Fibroblast of skin of left quadriceps (primary cell): ENCODE measurements around the gene GRAMD1C.

Source experiments
- DNase-seq, 2 experiments: peaks; one replicate each; pipeline ENCODE4 v3.0.0-alpha.2; 2013; ENCODE audit warnings: low read depth in 2 of 2

Gene GRAMD1C

GRCh38 chr3:113948015-113948917, 109.7 kb downstream of the GRAMD1C start:
- no peak for DNase-seq

DNA sequence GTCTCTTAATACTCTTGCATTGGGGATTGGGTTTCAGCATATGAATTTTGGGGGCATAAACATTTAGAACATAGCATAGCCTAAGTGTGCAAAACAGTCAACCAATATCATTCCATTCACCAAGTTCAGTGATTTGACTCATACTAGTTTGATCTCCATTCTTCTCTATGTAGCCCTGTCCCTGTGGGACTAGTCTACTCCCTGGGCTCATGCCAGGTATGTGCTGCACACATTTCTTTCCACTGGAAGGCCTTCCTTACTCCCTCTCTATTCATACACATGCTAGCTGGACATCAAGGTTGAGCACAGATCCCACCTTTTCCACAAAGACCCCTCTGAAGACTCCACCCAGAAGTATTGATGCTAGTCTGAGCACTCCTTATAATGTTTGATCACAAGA, 114.3 kb downstream of the GRAMD1C start:
- no peak for DNase-seq

- no peak for DNase-seq
Observed at GRCh38 chr3:113953677-113954076, 115.1 kb downstream of the GRAMD1C start.

GRCh38 chr3:113954091-113954685, 115.6 kb downstream of the GRAMD1C start:
- DNase-seq: no peak

DNA sequence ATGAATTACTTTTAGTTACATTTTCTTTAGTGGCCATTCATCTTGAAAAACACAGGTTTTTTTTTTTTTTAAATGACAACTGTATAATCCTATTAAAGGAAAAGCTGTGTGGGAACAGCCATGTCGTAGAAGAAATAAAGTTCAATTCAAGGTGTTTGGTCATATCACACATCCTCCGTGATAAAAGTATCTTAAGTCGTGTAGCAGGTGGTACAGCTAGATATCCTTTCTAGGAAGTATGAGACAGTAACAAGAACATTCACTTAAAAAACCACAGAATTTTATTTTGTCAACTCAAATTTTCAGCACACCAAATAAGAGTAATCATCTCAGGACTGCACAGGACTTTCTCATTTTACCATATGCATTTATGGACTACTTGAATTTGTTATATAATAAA, 125.3 kb downstream of the GRAMD1C start:
- DNase-seq: no peak

GRCh38 chr3:113966172-113966571, 127.6 kb downstream of the GRAMD1C start:
- no peak for DNase-seq

DNA sequence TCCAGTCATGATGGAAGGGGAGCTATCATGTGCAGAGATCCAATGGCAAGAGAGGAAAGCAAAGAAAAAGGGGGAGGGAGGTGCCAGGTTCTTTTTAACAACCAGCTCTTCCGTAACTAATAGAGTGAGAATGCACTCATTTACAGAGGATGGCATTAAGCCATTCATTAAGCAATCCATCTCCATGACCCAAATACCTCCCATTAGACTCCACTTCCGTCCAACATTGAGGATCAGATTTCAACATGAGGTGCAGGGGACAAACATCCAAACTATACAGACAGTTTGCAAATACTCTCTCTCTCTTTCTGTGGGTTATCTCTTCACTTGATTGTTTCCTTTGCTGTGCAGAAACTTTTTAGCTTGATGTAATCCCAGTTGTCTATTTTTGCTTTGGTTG, 130.4 kb downstream of the GRAMD1C start:
- peak; percentile 6 to 11 for DNase-seq

DNA sequence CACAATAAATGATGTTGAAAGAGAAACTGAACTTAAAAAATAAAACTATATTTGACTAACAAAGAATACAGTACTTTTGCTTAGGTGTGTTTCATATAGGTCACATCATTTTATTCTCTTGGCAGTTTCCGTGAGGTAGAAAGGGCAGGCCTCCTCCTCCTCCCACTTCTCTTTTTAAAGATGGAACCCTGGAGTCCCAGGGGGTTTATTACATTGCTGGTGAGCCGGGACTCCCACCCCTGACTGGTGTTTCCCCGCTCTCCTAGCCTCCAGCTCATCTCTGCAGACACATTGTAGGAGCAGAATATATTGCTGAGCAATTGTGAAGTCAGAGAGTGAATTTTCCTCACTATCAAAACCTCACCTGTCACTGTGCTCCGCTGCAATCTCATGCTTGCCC, 139.2 kb downstream of the GRAMD1C start:
- no peak for DNase-seq

GRCh38 chr3:113979916-113980315, 141.3 kb downstream of the GRAMD1C start:
- no peak for DNase-seq

GRCh38 chr3:113981803-113982202, 143.2 kb downstream of the GRAMD1C start:
- no peak for DNase-seq

- DNase-seq: no peak
Observed at GRCh38 chr3:113983544-113983943, 145.0 kb downstream of the GRAMD1C start.

GRCh38 chr3:113985541-113985940, 147.0 kb downstream of the GRAMD1C start:
- no peak for DNase-seq
